ENCODE measurements around the gene SV2C.

DNA sequence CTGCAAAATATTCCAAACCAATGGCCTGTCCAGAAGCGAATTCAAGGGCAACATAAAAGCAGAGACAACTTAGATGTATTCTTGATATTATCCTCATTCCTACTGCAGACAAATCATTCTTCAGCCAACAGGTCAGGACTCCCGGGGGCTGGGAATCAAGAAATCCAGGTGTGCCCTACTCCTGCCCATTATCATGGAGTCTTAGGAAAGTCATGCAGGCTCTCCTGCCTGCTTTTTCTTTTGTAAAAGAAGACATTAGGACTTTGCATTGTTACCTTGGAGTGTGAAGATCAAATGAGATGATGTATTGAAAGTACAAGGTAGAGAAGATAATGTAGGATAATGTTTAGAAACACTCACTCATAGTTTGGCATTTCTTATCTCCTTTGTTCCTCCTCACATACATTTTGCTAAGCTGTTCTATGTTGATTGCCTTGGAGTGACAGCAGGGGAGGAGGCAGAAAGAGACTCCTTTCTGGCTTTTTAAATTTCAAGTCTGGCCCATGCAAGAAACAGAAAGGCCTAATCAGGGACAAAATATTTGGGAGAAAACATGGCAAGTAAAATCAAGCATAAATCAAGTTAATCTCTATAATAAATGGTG is 113.8 kb downstream of the SV2C start:
- TF ChIP-seq NR2C2 (IDR thresholded peaks at IDR 0.05; ENCODE audit: borderline replicate concordance, control insufficient read depth, insufficient read length, low read depth): no peak
- TF ChIP-seq, protein P1, sequence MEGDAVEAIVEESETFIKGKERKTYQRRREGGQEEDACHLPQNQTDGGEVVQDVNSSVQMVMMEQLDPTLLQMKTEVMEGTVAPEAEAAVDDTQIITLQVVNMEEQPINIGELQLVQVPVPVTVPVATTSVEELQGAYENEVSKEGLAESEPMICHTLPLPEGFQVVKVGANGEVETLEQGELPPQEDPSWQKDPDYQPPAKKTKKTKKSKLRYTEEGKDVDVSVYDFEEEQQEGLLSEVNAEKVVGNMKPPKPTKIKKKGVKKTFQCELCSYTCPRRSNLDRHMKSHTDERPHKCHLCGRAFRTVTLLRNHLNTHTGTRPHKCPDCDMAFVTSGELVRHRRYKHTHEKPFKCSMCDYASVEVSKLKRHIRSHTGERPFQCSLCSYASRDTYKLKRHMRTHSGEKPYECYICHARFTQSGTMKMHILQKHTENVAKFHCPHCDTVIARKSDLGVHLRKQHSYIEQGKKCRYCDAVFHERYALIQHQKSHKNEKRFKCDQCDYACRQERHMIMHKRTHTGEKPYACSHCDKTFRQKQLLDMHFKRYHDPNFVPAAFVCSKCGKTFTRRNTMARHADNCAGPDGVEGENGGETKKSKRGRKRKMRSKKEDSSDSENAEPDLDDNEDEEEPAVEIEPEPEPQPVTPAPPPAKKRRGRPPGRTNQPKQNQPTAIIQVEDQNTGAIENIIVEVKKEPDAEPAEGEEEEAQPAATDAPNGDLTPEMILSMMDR (IDR thresholded peaks at IDR 0.05 in 2 of 3, conservative IDR thresholded peaks at IDR 0.05 in 1 of 3; ENCODE audit: control insufficient read depth in 2 of 3, extremely low read depth in 1 of 3, insufficient read depth in 1 of 3, low read depth in 3 of 3, low read length in 3 of 3): no peak
- TF ChIP-seq, protein P2, sequence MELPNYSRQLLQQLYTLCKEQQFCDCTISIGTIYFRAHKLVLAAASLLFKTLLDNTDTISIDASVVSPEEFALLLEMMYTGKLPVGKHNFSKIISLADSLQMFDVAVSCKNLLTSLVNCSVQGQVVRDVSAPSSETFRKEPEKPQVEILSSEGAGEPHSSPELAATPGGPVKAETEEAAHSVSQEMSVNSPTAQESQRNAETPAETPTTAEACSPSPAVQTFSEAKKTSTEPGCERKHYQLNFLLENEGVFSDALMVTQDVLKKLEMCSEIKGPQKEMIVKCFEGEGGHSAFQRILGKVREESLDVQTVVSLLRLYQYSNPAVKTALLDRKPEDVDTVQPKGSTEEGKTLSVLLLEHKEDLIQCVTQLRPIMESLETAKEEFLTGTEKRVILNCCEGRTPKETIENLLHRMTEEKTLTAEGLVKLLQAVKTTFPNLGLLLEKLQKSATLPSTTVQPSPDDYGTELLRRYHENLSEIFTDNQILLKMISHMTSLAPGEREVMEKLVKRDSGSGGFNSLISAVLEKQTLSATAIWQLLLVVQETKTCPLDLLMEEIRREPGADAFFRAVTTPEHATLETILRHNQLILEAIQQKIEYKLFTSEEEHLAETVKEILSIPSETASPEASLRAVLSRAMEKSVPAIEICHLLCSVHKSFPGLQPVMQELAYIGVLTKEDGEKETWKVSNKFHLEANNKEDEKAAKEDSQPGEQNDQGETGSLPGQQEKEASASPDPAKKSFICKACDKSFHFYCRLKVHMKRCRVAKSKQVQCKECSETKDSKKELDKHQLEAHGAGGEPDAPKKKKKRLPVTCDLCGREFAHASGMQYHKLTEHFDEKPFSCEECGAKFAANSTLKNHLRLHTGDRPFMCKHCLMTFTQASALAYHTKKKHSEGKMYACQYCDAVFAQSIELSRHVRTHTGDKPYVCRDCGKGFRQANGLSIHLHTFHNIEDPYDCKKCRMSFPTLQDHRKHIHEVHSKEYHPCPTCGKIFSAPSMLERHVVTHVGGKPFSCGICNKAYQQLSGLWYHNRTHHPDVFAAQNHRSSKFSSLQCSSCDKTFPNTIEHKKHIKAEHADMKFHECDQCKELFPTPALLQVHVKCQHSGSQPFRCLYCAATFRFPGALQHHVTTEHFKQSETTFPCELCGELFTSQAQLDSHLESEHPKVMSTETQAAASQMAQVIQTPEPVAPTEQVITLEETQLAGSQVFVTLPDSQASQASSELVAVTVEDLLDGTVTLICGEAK (IDR thresholded peaks at IDR 0.05; ENCODE audit: borderline replicate concordance): no peak
